ENCODE results near the gene PRDM8.

- no peak for TF ChIP-seq CTCF (IDR thresholded peaks at IDR 0.05)
- TF ChIP-seq REST (IDR thresholded peaks at IDR 0.05; ENCODE audit: insufficient read depth in 1 of 2, low read depth in 2 of 2, low read length in 1 of 2), result no peak
- TF ChIP-seq TCF7L2 (IDR thresholded peaks at IDR 0.05; ENCODE audit: low read depth, low read length), result no peak
- no peak for TF ChIP-seq POLR2AphosphoS5 (IDR thresholded peaks at IDR 0.05; ENCODE audit: low read depth, low read length)
These were observed 42.8 kb upstream of the PRDM8 start for GRCh38 chr4:80154545-80154933.
